GM12864 (cell line): ENCODE data around the gene HOXD13.

Experiments
- DNase-seq: peaks from one replicate; pipeline ENCODE4 v3.0.0-alpha.2; 2011; ENCODE audit warnings: low read depth
- H3K4me3 ChIP-seq: 2 replicates; pipeline ENCODE4 v1.5.1; 2011; ENCODE audit warnings: mild to moderate bottlenecking, low read depth, low read length, control low read depth
- CTCF ChIP-seq: IDR thresholded peaks from 2 replicates; pipeline ENCODE4 v1.5.1; 2011; ENCODE audit warnings: low read depth, mild to moderate bottlenecking, moderate library complexity, low read length, control low read depth, inconsistent platforms; ENCODE audit errors: missing control alignments

Gene HOXD13

DNA sequence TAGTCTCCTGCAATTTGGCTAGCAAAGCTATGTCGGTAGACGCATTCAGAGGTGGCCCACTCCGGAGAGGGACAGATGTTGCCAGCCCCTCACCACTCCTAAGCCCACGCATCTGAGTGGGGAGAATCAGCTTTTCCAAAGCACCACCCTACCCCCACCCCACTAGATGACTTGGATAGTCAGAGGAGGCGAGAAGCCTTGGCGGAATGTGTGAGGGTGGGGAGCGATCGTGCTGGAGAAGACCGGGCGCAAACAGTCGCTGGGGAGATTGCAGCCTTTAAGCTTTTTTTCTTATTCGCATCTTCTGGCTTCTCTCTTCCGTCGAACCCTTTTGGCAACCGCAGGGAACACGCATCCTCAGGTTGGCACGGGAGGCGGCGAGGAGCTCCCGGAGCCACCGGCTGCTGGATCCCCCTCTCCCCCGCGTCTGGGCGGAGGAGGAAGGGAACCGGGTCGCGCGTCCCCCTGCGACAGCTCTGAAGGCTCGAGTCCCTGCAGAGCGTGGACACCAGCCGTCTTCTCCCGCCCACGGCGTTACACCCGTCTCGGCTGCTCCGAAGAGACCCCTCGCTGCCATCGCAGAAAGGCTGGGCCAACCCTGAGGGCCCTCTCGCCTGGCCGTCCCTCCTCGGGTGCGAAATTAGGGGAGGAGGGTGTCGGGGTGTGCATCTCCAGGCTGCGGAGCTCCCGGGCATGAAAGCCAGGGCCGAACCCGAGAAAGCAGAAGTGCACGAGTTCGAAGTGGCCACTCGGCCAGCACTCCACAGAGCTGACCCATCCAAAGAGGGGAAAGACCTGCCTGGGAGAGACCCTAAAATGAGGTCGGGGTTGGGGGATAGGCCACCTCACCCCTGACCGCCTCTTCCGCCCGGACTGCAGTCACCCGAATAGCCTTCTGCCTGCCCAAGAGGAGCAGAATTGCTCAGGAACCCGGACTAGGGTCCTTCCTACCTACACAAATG lies 20.9 kb upstream of the HOXD13 start:
- no peak for TF ChIP-seq CTCF
- H3K4me3 ChIP-seq, result no peak overlapping the region
- DNase-seq, result no peak

DNA sequence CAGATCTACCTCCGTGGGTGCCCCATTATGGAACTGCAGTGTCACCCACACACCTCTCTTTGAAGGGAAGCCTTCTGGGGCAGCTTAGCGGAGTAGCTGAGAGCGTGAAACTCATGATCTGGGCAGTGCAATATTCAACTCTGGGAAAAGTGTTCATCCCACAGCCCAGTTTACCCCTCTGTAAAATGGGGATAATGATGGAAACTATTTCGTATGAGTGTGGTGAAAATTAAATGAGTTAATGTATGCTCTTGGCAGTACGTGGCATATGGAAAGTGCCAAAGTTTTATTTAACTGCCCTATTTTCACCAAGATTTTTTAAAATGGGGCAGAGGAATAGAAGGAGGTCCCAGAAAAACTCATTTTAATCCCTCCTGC lies 20.2 kb upstream of the HOXD13 start:
- TF ChIP-seq CTCF, result no peak
- no peak overlapping the region for H3K4me3 ChIP-seq
- no peak for DNase-seq

DNA sequence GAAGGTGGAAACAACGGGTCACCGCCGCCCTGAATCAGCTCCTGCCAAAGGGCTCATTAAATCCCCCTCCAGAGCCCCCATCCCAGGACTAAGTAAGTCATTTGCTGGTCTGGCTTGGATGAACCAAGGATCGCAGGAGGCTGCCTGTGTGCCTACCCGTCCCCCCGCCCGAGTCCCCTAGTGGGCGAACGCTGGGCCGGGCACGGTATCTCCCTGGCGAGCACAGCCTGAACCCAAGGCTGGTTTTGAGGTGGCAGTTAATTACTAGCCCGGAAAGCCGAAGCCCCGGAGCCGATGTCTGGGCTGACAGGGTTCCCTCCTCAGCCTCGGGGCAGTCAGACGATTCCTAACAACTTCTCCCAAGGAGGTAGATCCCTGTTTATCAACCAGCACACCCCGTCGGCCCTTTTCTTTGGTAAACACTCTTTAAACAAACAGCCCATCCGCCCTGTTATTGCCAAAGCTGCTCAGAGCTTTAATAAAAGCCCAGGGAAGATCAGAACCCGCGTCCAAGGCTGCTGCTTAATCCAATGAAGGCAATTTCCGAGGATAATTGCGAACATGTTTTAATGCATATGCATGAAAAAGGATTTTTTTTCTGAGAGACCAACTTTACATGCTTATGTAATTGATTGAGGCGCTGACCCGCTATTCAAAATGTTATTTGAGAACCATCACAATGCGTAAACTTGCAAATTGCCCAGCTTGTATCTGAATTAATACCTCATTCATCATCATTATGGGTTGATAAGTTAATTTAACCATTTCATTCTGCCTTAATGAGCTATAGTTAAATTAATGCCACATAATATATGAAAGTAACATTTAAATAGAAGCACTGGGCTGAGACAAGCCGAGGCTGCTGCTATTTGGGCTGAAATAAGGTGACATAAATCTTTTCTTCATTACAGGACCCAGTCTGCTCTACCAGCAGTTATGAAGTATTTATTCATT lies 19.3 kb upstream of the HOXD13 start:
- no peak overlapping the region for H3K4me3 ChIP-seq
- TF ChIP-seq CTCF, result no peak
- DNase-seq, result no peak

- DNase-seq, result no peak
- TF ChIP-seq CTCF, result no peak
- H3K4me3 ChIP-seq, result no peak overlapping the region
Measured at GRCh38 chr2:176074919-176075425, 17.5 kb upstream of the HOXD13 start.

- no peak overlapping the region for H3K4me3 ChIP-seq
- DNase-seq, result no peak
- no peak for TF ChIP-seq CTCF
Measured at GRCh38 chr2:176075481-176075880, 17.0 kb upstream of the HOXD13 start.

GRCh38 chr2:176076063-176076462 lies 16.5 kb upstream of the HOXD13 start:
- no peak for DNase-seq
- no peak overlapping the region for H3K4me3 ChIP-seq
- TF ChIP-seq CTCF, result no peak
